H1 (cell line): ENCODE data around the gene SLC39A11. TPM values are rescaled to one million over a fixed set of nuclear protein-coding genes. Genes with fewer than 3 reads are reported as not detected.

ENCODE experiments used
- CTCF ChIA-PET: fragments of 300-600 bp; sonication (Branson Sonifier 250); formaldehyde crosslinking; loops from one replicate; lab custom pipeline; 2021; ENCODE audit not compliant: partially characterized antibody; lab: Charles Lee
- POLR2A ChIA-PET: fragments of 300-600 bp; sonication (Branson Sonifier 250); formaldehyde crosslinking; loops from one replicate; lab custom pipeline; 2021; ENCODE audit warnings: inconsistent platforms; ENCODE audit not compliant: partially characterized antibody; lab: Charles Lee
- DNase-seq, 2 experiments: peaks; one replicate each; pipeline versions ENCODE4 v3.0.0 to v3.0.0-alpha.2; 2010 to 2022; ENCODE audit warnings: low spot score in 2 of 2, low read depth in 1 of 2, mixed read lengths in 1 of 2
- FAIRE-seq: peaks from 2 replicates; lab custom pipeline; 2011; peaks lifted over from hg19 to GRCh38; lab: Jason Lieb, UNC
- H2AFZ ChIP-seq: 2 replicates; pipeline ENCODE4 v1.8.1; 2012; ENCODE audit warnings: low read length, inconsistent platforms
- H2AK5ac ChIP-seq: 2 replicates; pipeline ENCODE4 v1.6.1; 2013; ENCODE audit warnings: low read depth, low read length
- H2BK120ac ChIP-seq: replicated peaks from 2 replicates; pipeline ENCODE3; 2013; ENCODE audit warnings: low read depth, low read length, inconsistent platforms
- H2BK12ac ChIP-seq: 2 replicates; pipeline ENCODE4 v1.6.1; 2013; ENCODE audit warnings: low read depth, low read length
- H2BK15ac ChIP-seq: 2 replicates; pipeline ENCODE4 v1.6.1; 2013; ENCODE audit warnings: low read length
- H2BK20ac ChIP-seq: 2 replicates; pipeline ENCODE4 v1.6.1; 2013; ENCODE audit warnings: low read length
- H2BK5ac ChIP-seq: 2 replicates; pipeline ENCODE4 v1.6.1; 2013; ENCODE audit warnings: low read depth, low read length
- H3K14ac ChIP-seq: 2 replicates; pipeline ENCODE4 v1.6.1; 2013; ENCODE audit warnings: inconsistent platforms; ENCODE audit not compliant: insufficient read length
- H3K18ac ChIP-seq: 2 replicates; pipeline ENCODE4 v1.6.1; 2013; ENCODE audit warnings: low read length; ENCODE audit errors: extremely low read depth
- H3K23ac ChIP-seq: 2 replicates; pipeline ENCODE4 v1.6.1; 2013; ENCODE audit warnings: inconsistent platforms; ENCODE audit not compliant: insufficient read length
- H3K23me2 ChIP-seq: 2 replicates; pipeline ENCODE4 v1.6.1; 2013; ENCODE audit warnings: low read depth, low read length
- H3K27ac ChIP-seq: 2 replicates; pipeline ENCODE4 v1.6.1; 2011; ENCODE audit warnings: low read depth, low read length, inconsistent platforms
- H3K27me3 ChIP-seq, 4 experiments: replicated peaks in 1 of 4; 1 replicate in 1 of 4; 2 replicates in 3 of 4; pipeline versions ENCODE4 v1.6.1 to v1.8.1; 2011 to 2013; ENCODE audit warnings: low read length in 3 of 4, mild to moderate bottlenecking in 3 of 4, inconsistent platforms in 2 of 4, mixed read lengths in 2 of 4, moderate library complexity in 1 of 4; ENCODE audit not compliant: control insufficient read depth in 3 of 4, insufficient read depth in 3 of 4; ENCODE audit errors: extremely low read depth in 1 of 4
- H3K36me3 ChIP-seq, 4 experiments: 2 replicates each; pipeline versions ENCODE4 v1.6.1 to v1.8.1; 2011 to 2013; ENCODE audit warnings: mild to moderate bottlenecking in 4 of 4, low read length in 3 of 4, moderate library complexity in 2 of 4, control low read depth in 1 of 4, inconsistent platforms in 1 of 4; ENCODE audit not compliant: insufficient read depth in 4 of 4, control insufficient read depth in 2 of 4
- H3K4ac ChIP-seq: replicated peaks from 2 replicates; pipeline ENCODE3; 2013; ENCODE audit warnings: low read length, low read depth, mixed read lengths, inconsistent platforms; ENCODE audit not compliant: insufficient read length
- H3K4me1 ChIP-seq, 4 experiments: replicated peaks in 1 of 4; 1 replicate in 1 of 4; 2 replicates in 3 of 4; pipeline versions ENCODE4 v1.6.1 to v1.8.1; 2011 to 2013; ENCODE audit warnings: low read length in 3 of 4, inconsistent platforms in 2 of 4, mixed read lengths in 1 of 4; ENCODE audit not compliant: insufficient read depth in 4 of 4, control insufficient read depth in 3 of 4
- H3K4me2 ChIP-seq, 2 experiments: 2 replicates each; pipeline versions ENCODE4 v1.6.1 to v1.8.1; 2011 to 2013; ENCODE audit warnings: low read depth in 2 of 2, low read length in 2 of 2, control low read depth in 1 of 2, inconsistent platforms in 1 of 2, mild to moderate bottlenecking in 1 of 2; ENCODE audit not compliant: insufficient read depth in 1 of 2
- H3K4me3 ChIP-seq, 4 experiments: fragments of 200-600, 300-600 bp in 1 of 4; sonication (generic), shearing (Covaris generic), sonication (Bioruptor Twin) in 1 of 4; 2 replicates each; pipeline versions ENCODE4 v1.5.1 to v1.8.1; 2011 to 2016; ENCODE audit warnings: low read length in 4 of 4, low read depth in 3 of 4, control low read depth in 2 of 4, inconsistent platforms in 2 of 4, mild to moderate bottlenecking in 2 of 4, mixed read lengths in 1 of 4, moderate library complexity in 1 of 4; ENCODE audit not compliant: insufficient read depth in 2 of 4; ENCODE audit errors: extremely low read depth in 1 of 4
- H3K56ac ChIP-seq: replicated peaks from 2 replicates; pipeline ENCODE3; 2013; ENCODE audit warnings: low read depth, mild to moderate bottlenecking, mixed read lengths, low read length, inconsistent platforms; ENCODE audit not compliant: insufficient read length
- H3K79me1 ChIP-seq: 2 replicates; pipeline ENCODE4 v1.6.1; 2013; ENCODE audit warnings: low read depth, low read length, control low read depth
- H3K79me2 ChIP-seq, 2 experiments: 2 replicates each; pipeline versions ENCODE4 v1.6.1 to v1.8.1; 2012 to 2013; ENCODE audit warnings: low read length in 2 of 2, mild to moderate bottlenecking in 2 of 2, inconsistent platforms in 1 of 2; ENCODE audit not compliant: insufficient read depth in 2 of 2, control insufficient read depth in 1 of 2
- H3K9ac ChIP-seq, 4 experiments: replicated peaks in 1 of 4; 1 replicate in 1 of 4; 2 replicates in 3 of 4; pipeline versions ENCODE4 v1.6.1 to v1.8.1; 2011 to 2013; ENCODE audit warnings: low read depth in 3 of 4, low read length in 3 of 4, control low read depth in 2 of 4, mild to moderate bottlenecking in 2 of 4, moderate library complexity in 2 of 4, inconsistent platforms in 1 of 4; ENCODE audit errors: extremely low read depth in 1 of 4
- H3K9me3 ChIP-seq, 2 experiments: 2 replicates each; pipeline versions ENCODE4 v1.6.1 to v1.8.1; 2012 to 2013; ENCODE audit warnings: mild to moderate bottlenecking in 2 of 2, moderate library complexity in 2 of 2, control low read depth in 1 of 2, inconsistent platforms in 1 of 2, low read depth in 1 of 2, low read length in 1 of 2, mixed read lengths in 1 of 2; ENCODE audit not compliant: insufficient read depth in 2 of 2
- H4K20me1 ChIP-seq, 2 experiments: replicated peaks in 1 of 2; 2 replicates each; pipeline versions ENCODE3 to v1.8.1; 2011 to 2013; ENCODE audit warnings: inconsistent platforms in 2 of 2, low read length in 2 of 2, mild to moderate bottlenecking in 1 of 2; ENCODE audit not compliant: insufficient read depth in 2 of 2, control insufficient read depth in 1 of 2
- H4K5ac ChIP-seq: 2 replicates; pipeline ENCODE4 v1.6.1; 2013; ENCODE audit warnings: low read length, low read depth, mixed read lengths, inconsistent platforms; ENCODE audit not compliant: insufficient read length
- H4K8ac ChIP-seq: 2 replicates; pipeline ENCODE4 v1.8.0; 2013; ENCODE audit warnings: mild to moderate bottlenecking, moderate library complexity, low read length, inconsistent platforms; ENCODE audit not compliant: insufficient read depth; ENCODE audit errors: extremely low read depth
- H4K91ac ChIP-seq: replicated peaks from 2 replicates; pipeline ENCODE3; 2013; ENCODE audit warnings: low read length, mixed read lengths, inconsistent platforms; ENCODE audit not compliant: insufficient read length
- BACH1 ChIP-seq: IDR thresholded peaks from 2 replicates; pipeline ENCODE4 v1.6.1; 2012; ENCODE audit warnings: low read length, improper control_type of control experiment
- CBX5 ChIP-seq: fragments of 300-800, 300-1000 bp; sonication (generic); IDR thresholded peaks from 2 replicates; pipeline ENCODE4 v1.7.1; 2016; ENCODE audit warnings: antibody characterized with exemption, low read length, low read depth
- CHD2 ChIP-seq: IDR thresholded peaks from 2 replicates; pipeline ENCODE4 v1.6.1; 2012; ENCODE audit warnings: low read length, improper control_type of control experiment
- GABPA ChIP-seq: IDR thresholded peaks from 2 replicates; pipeline ENCODE4 v1.6.1; 2011; ENCODE audit warnings: mild to moderate bottlenecking, low read length, moderate library complexity, borderline replicate concordance; ENCODE audit not compliant: insufficient read depth
- JUN ChIP-seq: IDR thresholded peaks from 2 replicates; pipeline ENCODE4 v1.6.1; 2011; ENCODE audit warnings: low read depth, mild to moderate bottlenecking, improper control_type of control experiment, low read length
- KDM5A ChIP-seq: fragments of 200-600 bp; IDR thresholded peaks from 2 replicates; pipeline ENCODE4 v1.7.1; 2012; ENCODE audit warnings: mild to moderate bottlenecking, low read length, inconsistent platforms, mixed read lengths
- PHF8 ChIP-seq: fragments of 200-600 bp; sonication (generic); conservative IDR thresholded peaks from 2 replicates; pipeline ENCODE4 v1.7.1; 2012; ENCODE audit warnings: low read depth, mild to moderate bottlenecking, inconsistent platforms, low read length, moderate library complexity
- RBBP5 ChIP-seq: IDR thresholded peaks from 2 replicates; pipeline ENCODE4 v1.7.1; 2012; ENCODE audit warnings: low read depth, mild to moderate bottlenecking, inconsistent platforms, low read length, moderate library complexity, borderline replicate concordance
- RFX5 ChIP-seq: IDR thresholded peaks from 2 replicates; pipeline ENCODE4 v1.6.1; 2011; ENCODE audit warnings: low read depth, low read length, improper control_type of control experiment, borderline replicate concordance
- RNF2 ChIP-seq: fragments of 200-900, 300-1000 bp; sonication (generic); IDR thresholded peaks from 2 replicates; pipeline ENCODE4 v1.7.1; 2016; ENCODE audit warnings: borderline replicate concordance, low read depth, mild to moderate bottlenecking, antibody characterized with exemption, low read length; ENCODE audit not compliant: poor library complexity, severe bottlenecking; ENCODE audit errors: missing control alignments
- SUZ12 ChIP-seq: fragments of 200-600 bp; sonication (generic); IDR thresholded peaks from 2 replicates; pipeline ENCODE4 v1.6.1; 2012; ENCODE audit warnings: mild to moderate bottlenecking, inconsistent platforms, low read length, moderate library complexity, mixed read lengths
- TAF7 ChIP-seq: optimal IDR thresholded peaks from 2 replicates; pipeline ENCODE3; 2011; ENCODE audit warnings: low read depth, mild to moderate bottlenecking, inconsistent platforms, low read length, moderate library complexity, borderline replicate concordance
- TCF12 ChIP-seq: IDR thresholded peaks from 2 replicates; pipeline ENCODE4 v1.6.1; 2011; ENCODE audit warnings: low read depth, mild to moderate bottlenecking, low read length
- polyA plus RNA-seq, 7 experiments: library from polyadenylated mRNA; depleted of rRNA in 3 of 7; stranded (reverse) in 5 of 7; unstranded in 2 of 7; fragments of >200 nt in 5 of 7; fragments of 200-250 nt in 2 of 7; gene quantifications; 1 replicate in 5 of 7; 2 replicates in 1 of 7; 4 replicates in 1 of 7; pipeline versions ENCODE4 v1.2.1 to v1.2.3, GENCODE V29; 2011 to 2013; ENCODE audit warnings: missing spikeins in 2 of 7, mixed read lengths in 2 of 7
- total RNA-seq: library from RNA; stranded (reverse); fragmentation: NEBNext Ultra II Directional; extraction: Animal tissue kit (Norgen Biotek cat#: 25700); gene quantifications from 2 replicates; pipeline ENCODE4 v1.2.1, GENCODE V29; 2021
- TF ChIP-seq, protein P1 (sequence below): IDR thresholded peaks from 2 replicates; pipeline ENCODE4 v1.6.1; 2012; ENCODE audit warnings: inconsistent platforms
- TF ChIP-seq, protein P2 (sequence below): IDR thresholded peaks from 2 replicates; pipeline ENCODE4 v1.6.1; 2011; ENCODE audit warnings: low read depth, mild to moderate bottlenecking, low read length; ENCODE audit not compliant: insufficient read depth

The SLC39A11 gene
- total and polyA plus RNA-seq, 2 of the 8 experiments (the other 6 are each of a cell fraction or from before 2014, with no cell fraction given) = 12.2 to 19.6 TPM

DNA sequence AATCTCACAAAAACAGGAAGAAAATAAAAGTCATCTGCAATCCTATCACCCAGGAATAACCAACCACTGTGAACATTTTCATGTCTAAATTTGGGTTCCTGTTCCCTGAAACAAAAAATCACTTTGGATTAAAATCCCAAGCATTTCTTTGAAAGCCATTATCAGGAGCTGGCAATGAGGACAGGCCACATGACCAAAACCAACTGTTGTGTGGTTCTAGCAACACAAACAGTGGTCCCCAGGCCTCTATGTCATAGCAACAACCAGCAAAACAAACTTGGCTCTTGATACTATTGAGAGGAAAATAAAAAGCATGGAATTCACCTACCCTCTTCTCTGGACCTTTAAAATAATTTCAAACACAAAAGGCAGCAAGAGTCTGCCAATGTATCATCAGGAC lies 252.5 kb downstream of the SLC39A11 start:
- Histone ChIP-seq H4K20me1 (no peaks in the 10 kb centered on the region), H2BK15ac (no peak overlapping the region), H3K56ac (no peak overlapping the region), H2BK12ac (no peak overlapping the region), H3K23ac (no peak overlapping the region), H3K4me3 (no peak overlapping the region), H3K36me3 (no peaks in the 10 kb centered on the region), H3K27ac (no peak overlapping the region), H3K9ac (no peak overlapping the region), H2AFZ (no peak overlapping the region), H3K9me3 (no peaks in the 10 kb centered on the region; a peak in 1 of 4 replicates), H2AK5ac (no peak overlapping the region), H3K23me2 (no peaks in the 10 kb centered on the region), H4K8ac (no peak overlapping the region), H2BK120ac (no peak overlapping the region), H3K18ac (no peak overlapping the region), H3K79me1 (no peaks in the 10 kb centered on the region), H2BK20ac (no peak overlapping the region), H3K4me1 (no peaks in the 10 kb centered on the region), H3K79me2 (no peaks in the 10 kb centered on the region), H3K27me3 (no peaks in the 10 kb centered on the region), H3K14ac (no peak overlapping the region), H3K4ac (no peak overlapping the region), H2BK5ac (no peak overlapping the region), H3K4me2 (no peak overlapping the region), H4K91ac (no peak overlapping the region), H4K5ac (no peak overlapping the region)
- ChIA-PET CTCF (no interaction called here), POLR2A (no interaction called here)
- FAIRE-seq (no peak), DNase-seq (no peak)
- TF ChIP-seq TAF7 (no peak), CHD2 (no peak), GABPA (no peak), CBX5 (no peak), RBBP5 (no peak), SUZ12 (no peak), BACH1 (no peak), RNF2 (no peak), PHF8 (no peak), KDM5A (no peak), RFX5 (no peak), JUN (no peak), TCF12 (no peak)
- TF ChIP-seq, protein P1, sequence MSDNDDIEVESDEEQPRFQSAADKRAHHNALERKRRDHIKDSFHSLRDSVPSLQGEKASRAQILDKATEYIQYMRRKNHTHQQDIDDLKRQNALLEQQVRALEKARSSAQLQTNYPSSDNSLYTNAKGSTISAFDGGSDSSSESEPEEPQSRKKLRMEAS = no peak
- TF ChIP-seq, protein P2, sequence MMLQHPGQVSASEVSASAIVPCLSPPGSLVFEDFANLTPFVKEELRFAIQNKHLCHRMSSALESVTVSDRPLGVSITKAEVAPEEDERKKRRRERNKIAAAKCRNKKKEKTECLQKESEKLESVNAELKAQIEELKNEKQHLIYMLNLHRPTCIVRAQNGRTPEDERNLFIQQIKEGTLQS = no peak
